Measurements from ENCODE around the gene CD180.

DNA sequence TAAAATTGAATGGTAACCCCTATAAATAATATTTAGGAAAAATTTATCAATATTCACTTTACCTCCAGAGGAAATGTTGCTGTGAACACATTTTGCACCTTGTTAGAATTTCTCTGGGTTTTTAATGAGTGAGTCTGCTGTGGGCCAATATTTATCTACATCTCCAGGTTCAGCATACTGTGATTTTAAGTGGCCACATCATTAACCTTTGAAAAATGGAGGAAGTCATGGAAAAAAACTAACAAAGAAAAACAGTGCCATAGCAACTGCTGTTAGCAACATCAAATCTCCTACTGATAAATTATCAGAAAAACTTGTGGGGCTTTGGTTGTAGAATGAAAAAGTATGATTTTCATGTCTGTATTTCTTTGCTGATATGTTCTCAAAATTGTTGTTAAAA lies 55.0 kb downstream of the CD180 start:
- TF ChIP-seq POLR2A (IDR thresholded peaks at IDR 0.05) (no peak), POLR2AphosphoS5 (IDR thresholded peaks at IDR 0.05) (no peak)

Measured in breast epithelium (tissue), 3 donors.